Measurements from ENCODE around the gene PROX1. TPM values are rescaled to one million over a fixed set of nuclear protein-coding genes. Genes with fewer than 3 reads are reported as not detected.

The PROX1 gene
- total and polyA plus RNA-seq, 2 of the 8 experiments (the other 6 are each of a cell fraction or from before 2014, with no cell fraction given): 0.30 to 2.0 TPM

- H3K18ac ChIP-seq (ENCODE audit: extremely low read depth, low read length): no peak overlapping the region
- no peaks in the 10 kb centered on the region for H3K36me3 ChIP-seq (ENCODE audit: control insufficient read depth in 2 of 4, insufficient read depth in 4 of 4, low read length in 3 of 4)
- H3K4ac ChIP-seq (replicated peaks; ENCODE audit: insufficient read length, low read depth, low read length): no peak overlapping the region
- peaks cover 29 to 58% (median 52%) of the 10 kb centered on the region in 4 experiments for H3K27me3 ChIP-seq (replicated peaks in 1 of 4; ENCODE audit: control insufficient read depth in 3 of 4, extremely low read depth in 1 of 4, insufficient read depth in 3 of 4, low read length in 3 of 4)
- TF ChIP-seq YY1 (IDR thresholded peaks at IDR 0.05; ENCODE audit: low read depth, low read length): no peak
- no peak for TF ChIP-seq TAF1 (IDR thresholded peaks at IDR 0.05; ENCODE audit: low read depth, low read length)
- TF ChIP-seq POLR2A (IDR thresholded peaks at IDR 0.05; ENCODE audit: control extremely low read depth in 1 of 2, low read depth in 2 of 2, low read length in 2 of 2): no peak
- TF ChIP-seq ASH2L (IDR thresholded peaks at IDR 0.05; ENCODE audit: low read length): no peak
- TF ChIP-seq RXRA (IDR thresholded peaks at IDR 0.05; ENCODE audit: insufficient read depth, low read depth, low read length): no peak
- no peak for TF ChIP-seq ATF3 (IDR thresholded peaks at IDR 0.05; ENCODE audit: insufficient read depth, low read depth, low read length)
- no peak for TF ChIP-seq GTF2F1 (IDR thresholded peaks at IDR 0.05; ENCODE audit: borderline replicate concordance, low read depth, low read length)
- H4K20me1 ChIP-seq (replicated peaks in 1 of 2; ENCODE audit: control insufficient read depth in 1 of 2, insufficient read depth in 2 of 2, low read length in 2 of 2): peaks cover 0 to 2% of the 10 kb centered on the region in 2 experiments
- H4K5ac ChIP-seq (ENCODE audit: insufficient read length, low read depth, low read length): no peak overlapping the region
- no peak overlapping the region for H3K14ac ChIP-seq (ENCODE audit: insufficient read length)
- peak overlapping the region in 1 of 4 experiments; percentile 26; a peak in 1 of 8 replicates for H3K4me3 ChIP-seq (ENCODE audit: extremely low read depth in 1 of 4, insufficient read depth in 2 of 4, low read depth in 3 of 4, low read length in 4 of 4)
- H3K4me2 ChIP-seq (ENCODE audit: insufficient read depth in 1 of 2, low read depth in 2 of 2, low read length in 2 of 2): peak overlapping the region; percentile 22 to 48; a peak in 2 of 4 replicates
- ChIA-PET POLR2A (ENCODE audit: partially characterized antibody) (interaction anchor here (0.6 kb wide), 1 partner anchor 875 kb away, joined by 3 read pairs; no protein-coding TSS in a partner anchor), CTCF (ENCODE audit: partially characterized antibody) (interaction anchor here (0.6 to 2.3 kb wide), 7 partner anchors 11 to 695 kb away, joined by 3 to 11 read pairs (median 4); partner anchors contain the start of gene PROX1)
- no peak overlapping the region for H3K56ac ChIP-seq (replicated peaks; ENCODE audit: insufficient read length, low read depth, low read length)
- H2BK20ac ChIP-seq (ENCODE audit: low read length): no peak overlapping the region
- DNase-seq (ENCODE audit: low read depth in 1 of 2, low spot score in 2 of 2) (no peak), FAIRE-seq (no peak)
- no peaks in the 10 kb centered on the region for H3K79me2 ChIP-seq (ENCODE audit: control insufficient read depth in 1 of 2, insufficient read depth in 2 of 2, low read length in 2 of 2)
- H3K4me1 ChIP-seq (replicated peaks in 1 of 4; ENCODE audit: control insufficient read depth in 3 of 4, insufficient read depth in 4 of 4, low read length in 3 of 4): peaks cover 1 to 15% (median 8%) of the 10 kb centered on the region in 4 experiments; a peak in 6 of 7 replicates
- no peak overlapping the region for H2BK120ac ChIP-seq (replicated peaks; ENCODE audit: low read depth, low read length)
- H4K8ac ChIP-seq (ENCODE audit: extremely low read depth, insufficient read depth, low read length): no peak overlapping the region
- no peak overlapping the region for H2BK15ac ChIP-seq (ENCODE audit: low read length)
- no peak overlapping the region for H3K23ac ChIP-seq (ENCODE audit: insufficient read length)
- 63% methylated on average over 8 of the region's 8 CpGs; no CpG with 5 or more reads in 1 of the 2 experiments for WGBS, 2 experiments (ENCODE audit: extremely low coverage in 1 of 2, insufficient coverage in 1 of 2, insufficient read length in 1 of 2, insufficient replicate concordance in 2 of 2, low coverage in 1 of 2, low lambda C conversion rate in 2 of 2, missing lambda C conversion rate in 1 of 2)
- H2BK5ac ChIP-seq (ENCODE audit: low read depth, low read length): no peak overlapping the region
- H2BK12ac ChIP-seq (ENCODE audit: low read depth, low read length): no peak overlapping the region; the same call in 1 of the 2 replicates
- H3K9ac ChIP-seq (replicated peaks in 1 of 4; ENCODE audit: extremely low read depth in 1 of 4, low read depth in 3 of 4, low read length in 3 of 4): no peak overlapping the region
- no peak overlapping the region for H3K27ac ChIP-seq (ENCODE audit: low read depth, low read length)
- H3K79me1 ChIP-seq (ENCODE audit: low read depth, low read length): no peaks in the 10 kb centered on the region
- H3K23me2 ChIP-seq (ENCODE audit: low read depth, low read length): peaks cover 8% of the 10 kb centered on the region; the same call in 1 of the 2 replicates
- no peak overlapping the region for H4K91ac ChIP-seq (replicated peaks; ENCODE audit: insufficient read length, low read length)
- H2AK5ac ChIP-seq (ENCODE audit: low read depth, low read length): no peak overlapping the region
- H2AFZ ChIP-seq (ENCODE audit: low read length): no peak overlapping the region
- no peaks in the 10 kb centered on the region for H3K9me3 ChIP-seq (ENCODE audit: insufficient read depth in 2 of 2, low read depth in 1 of 2, low read length in 1 of 2)
These were observed 10.9 kb upstream of the PROX1 start for GRCh38 chr1:213976665-213977485.
